HG02870 (cell line): ENCODE measurements around the gene PLD6.
"Not testable (repeated sequence)": the region's sequence is repeated elsewhere in the genome, so short reads cannot be mapped to it uniquely, and the experiment has no call there.

ENCODE experiments used
- ATAC-seq: cut with Tn5 transposase; IDR thresholded peaks from one replicate; pipeline ENCODE4 v1.9.1; 2021; ENCODE audit warnings: mild to moderate bottlenecking, moderate library complexity; ENCODE audit not compliant: unreplicated experiment

PLD6 gene

GRCh38 chr17:17179371-17179827 lies 26.7 kb downstream of the PLD6 start:
- ATAC-seq = peak; percentile 78

DNA sequence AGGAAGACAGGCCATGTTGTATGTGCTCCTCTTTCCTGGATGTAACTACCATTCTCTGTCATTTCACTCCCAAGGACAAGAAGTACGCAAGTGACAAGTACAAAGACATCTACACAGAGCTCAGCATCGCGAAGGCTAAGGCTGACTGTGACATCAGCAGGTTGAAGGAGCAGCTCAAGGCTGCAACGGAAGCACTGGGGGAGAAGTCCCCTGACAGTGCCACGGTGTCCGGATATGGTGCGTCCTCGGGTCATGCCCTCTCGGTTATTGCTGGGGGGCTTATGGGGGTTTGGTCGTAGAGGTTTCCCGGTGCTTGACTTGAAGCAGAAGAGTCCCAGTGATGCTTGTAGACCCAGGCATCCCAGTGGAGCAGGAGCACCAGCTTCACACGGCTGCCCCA lies 29.0 kb downstream of the PLD6 start:
- no peak for ATAC-seq

- ATAC-seq = no peak
These were observed 29.8 kb downstream of the PLD6 start for GRCh38 chr17:17176341-17176740.

DNA sequence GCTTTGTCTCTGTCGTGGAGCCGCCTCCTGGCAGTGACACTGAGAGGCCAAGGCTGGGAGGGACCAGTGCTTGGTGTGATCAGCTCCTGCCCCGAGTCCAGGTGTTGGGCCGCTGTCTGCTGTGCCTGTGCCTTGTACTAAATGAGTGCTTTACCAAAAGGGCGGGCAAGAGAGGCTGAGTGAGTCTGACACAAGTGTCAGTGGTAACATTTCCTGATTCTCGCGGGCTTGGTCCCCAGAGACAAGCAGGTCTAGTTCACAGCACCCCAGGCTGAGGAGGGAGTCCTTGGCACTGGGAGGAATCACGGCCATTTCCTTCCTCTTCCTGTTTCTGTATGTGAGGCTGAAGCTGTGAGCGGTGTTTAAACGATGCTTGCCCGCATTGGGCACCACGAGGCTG lies 30.2 kb downstream of the PLD6 start:
- no peak for ATAC-seq

- no peak for ATAC-seq
These were observed 30.8 kb downstream of the PLD6 start for GRCh38 chr17:17175340-17175739.

DNA sequence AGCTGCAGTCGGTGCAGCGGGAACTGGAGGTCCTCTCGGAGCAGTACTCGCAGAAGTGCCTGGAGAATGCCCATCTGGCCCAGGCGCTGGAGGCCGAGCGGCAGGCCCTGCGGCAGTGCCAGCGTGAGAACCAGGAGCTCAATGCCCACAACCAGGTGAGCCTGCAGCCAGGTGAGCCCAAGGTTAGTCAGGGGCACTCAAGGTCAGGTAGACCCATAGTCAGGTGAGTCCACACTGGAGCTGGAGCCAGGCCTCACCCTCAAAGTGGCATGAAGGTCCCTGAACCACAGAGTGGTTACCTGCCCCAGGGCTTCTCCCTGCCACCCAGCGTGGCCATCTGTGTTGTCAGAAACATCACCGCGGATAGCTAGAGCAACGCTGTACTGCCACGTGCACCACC lies 32.2 kb downstream of the PLD6 start:
- no peak for ATAC-seq

DNA sequence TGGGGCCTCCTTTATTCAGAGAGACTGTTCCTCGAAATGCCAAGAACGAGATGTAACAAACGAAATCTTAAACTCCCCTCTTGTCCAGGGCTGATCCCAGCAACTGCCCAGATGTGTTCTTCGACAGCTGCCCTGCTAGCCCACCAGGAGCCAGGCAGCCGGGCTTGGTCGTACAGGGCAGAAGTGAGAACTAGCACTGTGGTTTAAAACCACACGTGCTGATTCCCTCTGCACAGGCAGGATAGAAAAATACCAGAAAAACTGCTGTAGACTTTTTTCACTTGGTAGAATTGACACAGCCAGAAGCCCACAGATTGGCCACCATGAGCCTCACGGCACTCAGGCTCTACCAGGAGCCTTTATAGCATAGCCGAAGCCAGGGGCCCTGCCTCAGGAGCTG lies 33.1 kb downstream of the PLD6 start:
- no peak for ATAC-seq

DNA sequence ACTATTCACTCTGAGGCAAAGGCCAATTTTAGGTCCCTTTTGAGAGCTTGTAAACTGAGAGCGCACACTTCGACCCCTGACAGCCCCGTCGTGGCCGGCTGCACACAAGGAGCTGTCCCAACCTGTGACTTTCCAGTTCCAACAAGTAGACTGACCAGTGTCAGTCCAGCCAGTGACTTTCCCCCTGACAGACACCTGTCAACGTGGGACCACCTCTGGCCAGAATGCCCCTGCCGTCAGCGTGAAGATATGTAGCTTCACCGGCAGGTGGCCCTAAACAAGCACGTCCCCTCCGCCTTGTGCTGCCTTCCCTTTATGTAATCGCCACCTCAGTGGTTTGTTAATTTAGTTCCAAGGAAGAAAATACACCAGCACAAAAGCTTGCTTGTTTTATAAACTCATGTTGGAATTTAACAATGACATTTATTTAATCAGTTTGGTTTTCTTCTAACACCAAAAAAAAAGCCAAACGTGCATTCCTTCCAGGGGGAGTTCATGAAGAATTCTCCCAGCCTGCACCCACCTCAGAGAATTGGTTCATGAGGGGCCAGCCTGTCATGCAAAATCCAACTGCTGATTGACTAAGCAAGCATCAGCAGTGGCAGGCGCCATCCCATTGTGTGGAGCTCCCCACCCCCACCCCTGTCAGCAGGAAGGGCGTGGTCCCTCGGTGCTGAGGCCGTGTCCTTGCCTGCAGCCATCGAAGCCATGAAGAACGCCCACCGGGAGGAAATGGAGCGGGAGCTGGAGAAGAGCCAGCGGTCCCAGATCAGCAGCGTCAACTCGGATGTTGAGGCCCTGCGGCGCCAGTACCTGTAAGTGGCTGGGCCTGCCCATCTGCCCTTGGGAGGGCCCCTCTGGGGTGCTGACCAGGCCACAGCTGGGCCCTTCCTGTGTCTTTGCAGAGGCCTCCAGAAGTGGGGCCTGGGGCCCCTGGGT lies 33.9 kb downstream of the PLD6 start:
- ATAC-seq = no peak

DNA sequence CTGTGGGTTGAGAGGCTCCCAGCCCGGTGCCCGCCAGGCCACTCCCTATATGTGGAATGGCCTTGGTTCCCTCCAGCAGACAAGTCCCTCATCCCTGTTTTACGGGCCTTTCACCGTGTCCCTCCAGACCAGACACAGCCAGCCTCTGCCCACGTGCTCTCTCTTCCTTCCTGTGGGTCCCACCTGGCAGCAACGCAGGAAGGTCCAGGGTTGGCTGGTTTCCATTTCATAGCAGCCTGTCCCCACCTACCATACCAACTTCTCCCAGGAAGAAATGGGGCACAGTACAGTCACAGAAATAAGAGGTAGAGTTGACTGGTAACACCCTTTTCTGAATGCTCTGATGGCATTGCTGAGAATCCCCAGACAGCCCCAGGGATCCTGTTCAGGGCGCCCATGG lies 34.9 kb downstream of the PLD6 start:
- ATAC-seq = no peak

DNA sequence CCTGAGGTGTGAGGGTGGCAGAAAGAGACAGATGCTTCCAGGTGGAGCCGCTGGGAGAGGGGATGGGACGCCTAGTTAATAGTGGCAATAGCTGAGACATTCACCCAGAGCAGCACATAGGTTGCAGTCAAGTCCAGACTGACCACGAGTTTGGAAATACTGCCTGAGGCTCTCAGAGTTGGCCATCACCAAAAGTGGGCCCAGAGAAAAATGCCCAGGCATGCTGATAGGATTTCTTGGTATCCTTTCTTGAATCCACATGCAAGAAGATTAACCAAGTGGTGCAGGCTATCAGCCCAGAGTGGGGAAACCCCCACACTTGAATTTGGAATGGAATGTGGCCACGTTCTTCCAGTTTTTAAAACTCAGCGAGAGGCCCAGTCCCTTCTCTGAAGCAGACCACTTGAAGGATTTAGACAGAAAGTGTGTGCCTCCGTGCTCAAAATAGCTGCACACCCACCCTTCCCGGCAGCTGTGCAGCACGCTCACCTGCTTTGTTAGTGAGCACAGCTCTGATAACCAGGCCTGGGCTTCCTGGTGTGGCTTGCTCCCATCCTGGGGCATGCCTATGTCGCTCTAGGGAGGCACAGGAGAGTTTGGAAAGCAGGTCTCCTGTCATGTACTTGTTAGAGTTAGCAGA lies 35.7 kb downstream of the PLD6 start:
- ATAC-seq = no peak

GRCh38 chr17:17169396-17169795 lies 36.7 kb downstream of the PLD6 start:
- ATAC-seq = no peak

GRCh38 chr17:17168401-17168800 lies 37.7 kb downstream of the PLD6 start:
- no peak for ATAC-seq

DNA sequence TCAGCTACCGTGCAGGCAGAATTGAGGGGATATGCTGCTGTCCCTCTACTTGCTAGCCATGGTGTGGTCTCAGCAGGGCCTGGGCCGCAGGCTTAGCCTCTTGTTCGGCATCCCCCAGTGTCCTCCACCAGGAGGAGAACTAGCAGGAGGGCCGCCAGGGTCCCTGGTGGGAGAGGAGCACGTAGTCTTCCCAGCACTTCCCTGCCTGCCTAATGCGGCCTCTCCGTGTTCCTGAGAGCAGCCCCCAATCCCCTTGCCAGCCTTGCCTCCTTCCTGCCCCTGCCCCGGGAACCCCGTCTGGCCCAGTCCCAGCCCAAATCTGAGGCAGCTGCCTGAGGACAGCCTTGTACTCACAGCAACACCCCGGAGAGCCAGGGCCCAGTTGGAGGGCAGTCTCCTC lies 38.1 kb downstream of the PLD6 start:
- ATAC-seq = no peak

DNA sequence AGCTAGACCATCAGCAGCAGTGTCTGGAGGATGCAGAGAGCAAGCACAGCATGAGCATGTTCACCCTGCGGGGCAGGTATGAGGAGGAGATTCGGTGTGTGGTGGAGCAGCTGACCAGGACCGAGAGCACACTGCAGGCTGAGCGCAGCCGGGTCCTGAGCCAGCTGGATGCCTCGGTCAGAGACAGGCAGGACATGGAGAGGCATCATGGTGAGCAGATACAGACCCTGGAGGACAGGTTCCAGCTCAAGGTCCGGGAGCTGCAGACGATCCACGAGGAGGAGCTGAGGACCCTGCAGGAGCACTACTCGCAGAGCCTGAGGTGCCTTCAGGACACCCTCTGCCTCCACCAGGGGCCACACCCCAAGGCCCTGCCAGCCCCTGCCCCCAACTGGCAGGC lies 38.8 kb downstream of the PLD6 start:
- ATAC-seq = no peak

DNA sequence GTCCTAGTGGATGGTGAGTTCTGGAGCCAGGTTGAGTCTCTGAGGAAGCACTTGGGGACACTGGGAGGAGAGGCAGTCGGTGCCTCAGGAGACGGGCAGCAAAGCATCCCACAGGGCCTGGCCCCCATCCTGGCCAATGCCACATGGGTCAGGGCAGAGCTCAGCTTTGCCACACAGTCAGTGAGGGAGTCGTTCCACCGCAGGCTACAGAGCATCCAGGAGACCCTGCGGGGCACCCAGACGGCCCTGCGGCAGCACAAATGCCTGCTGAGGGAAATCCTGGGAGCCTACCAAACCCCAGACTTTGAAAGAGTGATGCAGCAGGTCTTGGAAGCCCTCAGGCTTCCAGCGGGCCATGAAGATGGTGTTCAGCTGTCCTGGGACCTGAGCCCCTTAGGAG lies 39.7 kb downstream of the PLD6 start:
- no peak for ATAC-seq

- no peak for ATAC-seq
These were observed 40.3 kb downstream of the PLD6 start for GRCh38 chr17:17165666-17166308.

DNA sequence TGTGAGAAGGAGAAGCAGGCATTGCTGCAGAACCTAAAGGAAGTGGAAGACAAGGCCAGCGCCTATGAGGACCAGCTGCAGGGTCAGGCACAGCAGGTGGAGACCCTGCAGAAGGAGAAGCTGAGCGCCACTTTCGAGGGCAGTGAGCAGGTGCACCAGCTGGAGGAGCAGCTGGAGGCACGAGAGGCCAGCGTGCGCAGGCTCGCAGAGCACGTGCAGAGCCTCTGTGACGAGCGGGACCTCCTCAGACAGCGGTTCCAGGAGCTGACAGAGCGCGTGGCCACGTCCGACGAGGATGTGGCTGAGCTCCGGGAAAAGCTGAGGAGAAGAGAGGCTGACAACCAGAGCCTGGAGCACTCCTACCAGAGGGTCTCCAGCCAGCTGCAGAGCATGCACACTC lies 41.5 kb downstream of the PLD6 start:
- ATAC-seq = no peak

- ATAC-seq = no peak
These were observed 42.0 kb downstream of the PLD6 start for GRCh38 chr17:17164156-17164555.

DNA sequence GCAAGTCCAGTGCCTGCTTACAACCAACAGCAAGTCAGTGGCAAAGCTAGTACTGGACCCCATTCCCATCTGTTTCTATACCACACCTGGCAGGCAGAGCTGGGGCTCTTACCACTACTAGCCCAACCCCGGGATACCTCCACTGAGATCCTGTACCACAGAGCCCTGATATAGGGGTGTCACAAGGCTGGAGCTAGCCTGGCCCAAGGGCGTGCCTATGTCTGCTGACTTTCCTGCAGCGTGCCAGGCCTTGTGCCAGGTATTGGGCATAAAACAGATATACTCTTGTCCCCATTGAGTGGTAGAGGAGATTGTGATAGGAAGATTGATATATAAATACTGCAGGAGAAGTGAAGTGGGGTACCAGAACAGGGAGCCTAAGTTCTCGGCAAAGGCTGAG lies 44.4 kb downstream of the PLD6 start:
- no peak for ATAC-seq

GRCh38 chr17:17161121-17161520 lies 45.0 kb downstream of the PLD6 start:
- no peak for ATAC-seq

GRCh38 chr17:17159571-17159970 lies 46.6 kb downstream of the PLD6 start:
- no peak for ATAC-seq

DNA sequence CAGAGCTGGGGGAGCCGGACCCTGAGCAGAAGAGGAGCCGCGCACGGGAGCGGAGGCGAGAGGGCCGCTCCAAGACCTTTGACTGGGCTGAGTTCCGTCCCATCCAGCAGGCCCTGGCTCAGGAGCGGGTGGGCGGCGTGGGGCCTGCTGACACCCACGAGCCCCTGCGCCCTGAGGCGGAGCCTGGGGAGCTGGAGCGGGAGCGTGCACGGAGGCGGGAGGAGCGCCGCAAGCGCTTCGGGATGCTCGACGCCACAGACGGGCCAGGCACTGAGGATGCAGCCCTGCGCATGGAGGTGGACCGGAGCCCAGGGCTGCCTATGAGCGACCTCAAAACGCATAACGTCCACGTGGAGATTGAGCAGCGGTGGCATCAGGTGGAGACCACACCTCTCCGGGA lies 47.6 kb downstream of the PLD6 start:
- not testable (repeated sequence) for ATAC-seq
